ENCODE measurements around the gene OLFM2. TPM values are rescaled to one million over a fixed set of nuclear protein-coding genes. Genes with fewer than 3 reads are reported as not detected.

The OLFM2 gene
- total and polyA plus RNA-seq, 4 donors, result 3.9 to 14.5 (median 9.1) TPM

- H3K36me3 ChIP-seq (ENCODE audit: control insufficient read depth in 1 of 2, insufficient read depth in 2 of 2, low read length in 1 of 2), result no peaks in the 10 kb centered on the region
- DNase-seq (no peak), ATAC-seq (ENCODE audit: low FRiP score) (no peak)
- H3K4me3 ChIP-seq (ENCODE audit: low read length in 2 of 2), result no peak overlapping the region
- WGBS, 2 donors, result 96 to 97% methylated on average over 9 of the region's 9 CpGs
- H3K27ac ChIP-seq (ENCODE audit: low read depth in 1 of 2, low read length in 2 of 2), result no peak overlapping the region
- intact Hi-C loops (cut with DNase I), result no loop called here
- H3K27me3 ChIP-seq (ENCODE audit: control insufficient read depth in 1 of 2, insufficient read depth in 2 of 2, low read length in 1 of 2), result no peaks in the 10 kb centered on the region
- no peaks in the 10 kb centered on the region for H3K4me1 ChIP-seq (ENCODE audit: control insufficient read depth in 1 of 2, insufficient read depth in 2 of 2, low read length in 2 of 2)
- no peaks in the 10 kb centered on the region for H3K9me3 ChIP-seq (ENCODE audit: control insufficient read depth, low read length)
These were observed 93.3 kb downstream of the OLFM2 start for GRCh38 chr19:9842834-9843625.

GRCh38 chr19:9839415-9839814 lies 96.9 kb downstream of the OLFM2 start:
- Histone ChIP-seq H3K4me1 (ENCODE audit: control insufficient read depth in 1 of 2, insufficient read depth in 2 of 2, low read length in 2 of 2) (no peaks in the 10 kb centered on the region), H3K36me3 (ENCODE audit: control insufficient read depth in 1 of 2, insufficient read depth in 2 of 2, low read length in 1 of 2) (no peaks in the 10 kb centered on the region), H3K27me3 (ENCODE audit: control insufficient read depth in 1 of 2, insufficient read depth in 2 of 2, low read length in 1 of 2) (no peaks in the 10 kb centered on the region), H3K4me3 (ENCODE audit: low read length in 2 of 2) (no peak overlapping the region), H3K27ac (ENCODE audit: low read depth in 1 of 2, low read length in 2 of 2) (no peak overlapping the region), H3K9me3 (ENCODE audit: control insufficient read depth, low read length) (no peaks in the 10 kb centered on the region)
- DNase-seq (no peak), ATAC-seq (ENCODE audit: low FRiP score) (no peak)
- 88 to 93% methylated on average over 1 of the region's 1 CpG for WGBS, 2 donors
- intact Hi-C loops (cut with DNase I), result no loop called here

- 91 to 92% methylated on average over 15 of the region's 15 CpGs for WGBS, 2 donors
- no peak overlapping the region for H3K27ac ChIP-seq (ENCODE audit: low read depth in 1 of 2, low read length in 2 of 2)
- no peaks in the 10 kb centered on the region for H3K4me1 ChIP-seq (ENCODE audit: control insufficient read depth in 1 of 2, insufficient read depth in 2 of 2, low read length in 2 of 2)
- DNase-seq (no peak), ATAC-seq (ENCODE audit: low FRiP score) (no peak)
- no peaks in the 10 kb centered on the region for H3K36me3 ChIP-seq (ENCODE audit: control insufficient read depth in 1 of 2, insufficient read depth in 2 of 2, low read length in 1 of 2)
- H3K9me3 ChIP-seq (ENCODE audit: control insufficient read depth, low read length), result no peaks in the 10 kb centered on the region
- no peak overlapping the region for H3K4me3 ChIP-seq (ENCODE audit: low read length in 2 of 2)
- H3K27me3 ChIP-seq (ENCODE audit: control insufficient read depth in 1 of 2, insufficient read depth in 2 of 2, low read length in 1 of 2), result no peaks in the 10 kb centered on the region
- intact Hi-C loops (cut with DNase I), result no loop called here
These were observed 98.0 kb downstream of the OLFM2 start for GRCh38 chr19:9838324-9838723.

GRCh38 chr19:9836021-9836420 lies 100.3 kb downstream of the OLFM2 start:
- DNase-seq (no peak), ATAC-seq (ENCODE audit: low FRiP score) (no peak)
- no peak overlapping the region for H3K27ac ChIP-seq (ENCODE audit: low read depth in 1 of 2, low read length in 2 of 2)
- no peaks in the 10 kb centered on the region for H3K27me3 ChIP-seq (ENCODE audit: control insufficient read depth in 1 of 2, insufficient read depth in 2 of 2, low read length in 1 of 2)
- 3% methylated on average over 5 of the region's 5 CpGs for WGBS, 2 donors
- intact Hi-C loops (cut with DNase I), result no loop called here
- H3K9me3 ChIP-seq (ENCODE audit: control insufficient read depth, low read length), result no peaks in the 10 kb centered on the region
- H3K4me1 ChIP-seq (ENCODE audit: control insufficient read depth in 1 of 2, insufficient read depth in 2 of 2, low read length in 2 of 2), result no peaks in the 10 kb centered on the region
- no peaks in the 10 kb centered on the region for H3K36me3 ChIP-seq (ENCODE audit: control insufficient read depth in 1 of 2, insufficient read depth in 2 of 2, low read length in 1 of 2)
- H3K4me3 ChIP-seq (ENCODE audit: low read length in 2 of 2), result peak overlapping the region; percentile 65 to 95

- intact Hi-C loops (cut with DNase I), result no loop called here
- Histone ChIP-seq H3K4me3 (ENCODE audit: low read length in 2 of 2) (peak overlapping the region; percentile 65 to 95), H3K4me1 (ENCODE audit: control insufficient read depth in 1 of 2, insufficient read depth in 2 of 2, low read length in 2 of 2) (no peaks in the 10 kb centered on the region), H3K27ac (ENCODE audit: low read depth in 1 of 2, low read length in 2 of 2) (no peak overlapping the region), H3K36me3 (ENCODE audit: control insufficient read depth in 1 of 2, insufficient read depth in 2 of 2, low read length in 1 of 2) (no peaks in the 10 kb centered on the region), H3K27me3 (ENCODE audit: control insufficient read depth in 1 of 2, insufficient read depth in 2 of 2, low read length in 1 of 2) (no peaks in the 10 kb centered on the region), H3K9me3 (ENCODE audit: control insufficient read depth, low read length) (no peaks in the 10 kb centered on the region)
- ATAC-seq (ENCODE audit: low FRiP score) (no peak), DNase-seq (no peak)
- WGBS, 2 donors, result 1% methylated on average over 20 to 28 of the region's 28 CpGs
These were observed 100.8 kb downstream of the OLFM2 start for GRCh38 chr19:9835507-9835949.

GRCh38 chr19:9834726-9835506 lies 101.4 kb downstream of the OLFM2 start, which contains the start of gene PIN1:
TSS of gene PIN1 (plus strand) at chr19:9835318. CDS start at chr19:9835345, 27 bp downstream.
- H3K27ac ChIP-seq (ENCODE audit: low read depth in 1 of 2, low read length in 2 of 2), result no peak within 1 kb of the TSS
- peak; percentile 99 for DNase-seq
- peak; percentile 100 for ATAC-seq (ENCODE audit: low FRiP score)
- no peaks in the 10 kb centered on the region for H3K9me3 ChIP-seq (ENCODE audit: control insufficient read depth, low read length)
- intact Hi-C loops (cut with DNase I), result no loop called here
- 0% methylated on average over 61 to 73 of the region's 73 CpGs for WGBS, 2 donors
- no peaks in the 10 kb centered on the region for H3K4me1 ChIP-seq (ENCODE audit: control insufficient read depth in 1 of 2, insufficient read depth in 2 of 2, low read length in 2 of 2)
- no peaks in the 10 kb centered on the region for H3K27me3 ChIP-seq (ENCODE audit: control insufficient read depth in 1 of 2, insufficient read depth in 2 of 2, low read length in 1 of 2)
- H3K4me3 ChIP-seq (ENCODE audit: low read length in 2 of 2), result peak within 1 kb of the TSS; percentile 77 to 95
- H3K36me3 ChIP-seq (ENCODE audit: control insufficient read depth in 1 of 2, insufficient read depth in 2 of 2, low read length in 1 of 2), result no peaks in the 10 kb centered on the region

GRCh38 chr19:9834307-9834725 lies 102.0 kb downstream of the OLFM2 start:
- H3K36me3 ChIP-seq (ENCODE audit: control insufficient read depth in 1 of 2, insufficient read depth in 2 of 2, low read length in 1 of 2), result no peaks in the 10 kb centered on the region
- intact Hi-C loops (cut with DNase I), result no loop called here
- no peak for DNase-seq
- no peaks in the 10 kb centered on the region for H3K9me3 ChIP-seq (ENCODE audit: control insufficient read depth, low read length)
- H3K27me3 ChIP-seq (ENCODE audit: control insufficient read depth in 1 of 2, insufficient read depth in 2 of 2, low read length in 1 of 2), result no peaks in the 10 kb centered on the region
- no peaks in the 10 kb centered on the region for H3K4me1 ChIP-seq (ENCODE audit: control insufficient read depth in 1 of 2, insufficient read depth in 2 of 2, low read length in 2 of 2)
- 60 to 63% methylated on average over 6 of the region's 6 CpGs for WGBS, 2 donors
- ATAC-seq (ENCODE audit: low FRiP score), result no peak
- no peak overlapping the region for H3K4me3 ChIP-seq (ENCODE audit: low read length in 2 of 2)
- no peak overlapping the region for H3K27ac ChIP-seq (ENCODE audit: low read depth in 1 of 2, low read length in 2 of 2)

GRCh38 chr19:9828551-9829063 lies 107.7 kb downstream of the OLFM2 start:
- DNase-seq (no peak), ATAC-seq (ENCODE audit: low FRiP score) (no peak)
- Histone ChIP-seq H3K4me3 (ENCODE audit: low read length in 2 of 2) (peak overlapping the region in 1 of 2 donors; percentile 81), H3K4me1 (ENCODE audit: control insufficient read depth in 1 of 2, insufficient read depth in 2 of 2, low read length in 2 of 2) (no peaks in the 10 kb centered on the region), H3K9me3 (ENCODE audit: control insufficient read depth, low read length) (no peaks in the 10 kb centered on the region), H3K36me3 (ENCODE audit: control insufficient read depth in 1 of 2, insufficient read depth in 2 of 2, low read length in 1 of 2) (no peaks in the 10 kb centered on the region), H3K27ac (ENCODE audit: low read depth in 1 of 2, low read length in 2 of 2) (no peak overlapping the region), H3K27me3 (ENCODE audit: control insufficient read depth in 1 of 2, insufficient read depth in 2 of 2, low read length in 1 of 2) (no peaks in the 10 kb centered on the region)
- WGBS, 2 donors, result 27 to 29% methylated on average over 13 of the region's 13 CpGs
- intact Hi-C loops (cut with DNase I), result no loop called here
